Calu3 (cell line): ENCODE data around the gene NNT. TPM values are rescaled to one million over a fixed set of nuclear protein-coding genes. Genes with fewer than 3 reads are reported as not detected.

Experiments
- BruUV-seq: library from RNA; stranded (reverse); fragments of 400-500 nt; replicated peaks from 2 replicates; lab custom pipeline; 2021; lab: Mats Ljungman, UMichigan
- CTCF ChIA-PET: fragments of 300-600 bp; sonication (Branson Sonifier 250); formaldehyde crosslinking; loops from one replicate; lab custom pipeline; 2022; ENCODE audit warnings: antibody characterized with exemption; lab: Charles Lee
- DNase-seq: peaks from one replicate; pipeline ENCODE4 v3.0.0; 2022
- H3K27ac Mint-ChIP-seq: one replicate; pipeline ENCODE4 v1.8.0; 2022; ENCODE audit warnings: mixed read lengths; ENCODE audit not compliant: unreplicated experiment
- H3K27me3 Mint-ChIP-seq: one replicate; pipeline ENCODE4 v1.8.0; 2022; ENCODE audit warnings: mixed read lengths; ENCODE audit not compliant: unreplicated experiment
- H3K36me3 Mint-ChIP-seq: one replicate; pipeline ENCODE4 v1.8.0; 2022; ENCODE audit warnings: mild to moderate bottlenecking, moderate library complexity, mixed read lengths; ENCODE audit not compliant: insufficient read depth, unreplicated experiment
- H3K4me1 Mint-ChIP-seq: one replicate; pipeline ENCODE4 v1.8.0; 2022; ENCODE audit warnings: mild to moderate bottlenecking, low read depth, mixed read lengths; ENCODE audit not compliant: unreplicated experiment
- H3K4me3 Mint-ChIP-seq: one replicate; pipeline ENCODE4 v1.8.0; 2022; ENCODE audit warnings: mild to moderate bottlenecking, low read depth, moderate library complexity, mixed read lengths; ENCODE audit not compliant: unreplicated experiment
- H3K9me3 Mint-ChIP-seq: one replicate; pipeline ENCODE4 v1.8.0; 2022; ENCODE audit warnings: low read depth, mixed read lengths; ENCODE audit not compliant: unreplicated experiment
- intact Hi-C: fragments of 100-400 bp; cut with micrococcal nuclease; formaldehyde crosslinking; loops from one replicate; pipeline ENCODE4 v1.10.0; 2022; ENCODE audit not compliant: unreplicated experiment
- total RNA-seq: library from RNA; stranded (reverse); gene quantifications from 2 replicates; pipeline ENCODE4 v1.2.3, GENCODE V29; 2022
- TF ChIP-seq, protein P1 (sequence below): fragments of 200-600 bp; IDR thresholded peaks from one replicate; pipeline ENCODE4 v1.8.0; 2022; ENCODE audit warnings: antibody characterized with exemption; ENCODE audit not compliant: unreplicated experiment

Gene NNT
- total RNA-seq, 1 experiment from 2014 or later = 72.4 TPM

- peaks cover 9% of the 10 kb centered on the region for H3K4me1 Mint-ChIP-seq
- intact Hi-C loops = no loop called here
- TF ChIP-seq, protein P1, sequence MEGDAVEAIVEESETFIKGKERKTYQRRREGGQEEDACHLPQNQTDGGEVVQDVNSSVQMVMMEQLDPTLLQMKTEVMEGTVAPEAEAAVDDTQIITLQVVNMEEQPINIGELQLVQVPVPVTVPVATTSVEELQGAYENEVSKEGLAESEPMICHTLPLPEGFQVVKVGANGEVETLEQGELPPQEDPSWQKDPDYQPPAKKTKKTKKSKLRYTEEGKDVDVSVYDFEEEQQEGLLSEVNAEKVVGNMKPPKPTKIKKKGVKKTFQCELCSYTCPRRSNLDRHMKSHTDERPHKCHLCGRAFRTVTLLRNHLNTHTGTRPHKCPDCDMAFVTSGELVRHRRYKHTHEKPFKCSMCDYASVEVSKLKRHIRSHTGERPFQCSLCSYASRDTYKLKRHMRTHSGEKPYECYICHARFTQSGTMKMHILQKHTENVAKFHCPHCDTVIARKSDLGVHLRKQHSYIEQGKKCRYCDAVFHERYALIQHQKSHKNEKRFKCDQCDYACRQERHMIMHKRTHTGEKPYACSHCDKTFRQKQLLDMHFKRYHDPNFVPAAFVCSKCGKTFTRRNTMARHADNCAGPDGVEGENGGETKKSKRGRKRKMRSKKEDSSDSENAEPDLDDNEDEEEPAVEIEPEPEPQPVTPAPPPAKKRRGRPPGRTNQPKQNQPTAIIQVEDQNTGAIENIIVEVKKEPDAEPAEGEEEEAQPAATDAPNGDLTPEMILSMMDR = no peak
- no peaks in the 10 kb centered on the region for H3K9me3 Mint-ChIP-seq
- no peaks in the 10 kb centered on the region for H3K36me3 Mint-ChIP-seq
- BruUV-seq = no TSS peak
- no peak overlapping the region for H3K4me3 Mint-ChIP-seq
- no peaks in the 10 kb centered on the region for H3K27me3 Mint-ChIP-seq
- H3K27ac Mint-ChIP-seq = no peak overlapping the region
- CTCF ChIA-PET = no interaction called here
- no peak for DNase-seq
Observed at GRCh38 chr5:43581398-43581797, 21.6 kb upstream of the NNT start.

- TF ChIP-seq, protein P1 = no peak
- no peaks in the 10 kb centered on the region for H3K27me3 Mint-ChIP-seq
- H3K27ac Mint-ChIP-seq = peak overlapping the region; percentile 2
- H3K4me1 Mint-ChIP-seq = peaks cover 9% of the 10 kb centered on the region
- no TSS peak for BruUV-seq
- H3K4me3 Mint-ChIP-seq = no peak overlapping the region
- no peaks in the 10 kb centered on the region for H3K36me3 Mint-ChIP-seq
- H3K9me3 Mint-ChIP-seq = no peaks in the 10 kb centered on the region
- CTCF ChIA-PET = no interaction called here
- no peak for DNase-seq
- intact Hi-C loops = no loop called here
Observed at GRCh38 chr5:43582082-43583005, 20.6 kb upstream of the NNT start.

DNA sequence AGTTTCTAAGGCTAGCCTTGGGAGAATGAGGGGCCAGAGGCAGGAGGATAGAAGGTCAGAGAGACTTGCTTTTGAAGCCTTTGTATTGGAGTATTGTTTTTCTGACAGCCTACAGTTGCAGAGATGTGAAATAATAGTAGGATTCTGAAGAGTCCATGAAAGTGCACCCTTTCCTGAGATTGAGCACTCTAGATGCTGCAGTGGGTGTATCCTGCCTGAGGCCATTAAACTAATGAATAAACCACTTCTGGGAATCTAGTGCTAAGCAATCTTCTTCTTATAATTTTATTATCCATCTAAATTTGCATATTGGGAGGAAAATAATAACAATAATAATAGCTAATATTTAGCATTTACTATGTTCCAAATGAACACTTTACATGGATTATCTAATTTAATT, 19.3 kb upstream of the NNT start:
- H3K9me3 Mint-ChIP-seq = no peaks in the 10 kb centered on the region
- BruUV-seq = no TSS peak
- DNase-seq = no peak
- H3K4me3 Mint-ChIP-seq = no peak overlapping the region
- peaks cover 9% of the 10 kb centered on the region for H3K4me1 Mint-ChIP-seq
- intact Hi-C loops = no loop called here
- CTCF ChIA-PET = no interaction called here
- TF ChIP-seq, protein P1 = no peak
- no peaks in the 10 kb centered on the region for H3K27me3 Mint-ChIP-seq
- H3K27ac Mint-ChIP-seq = no peak overlapping the region
- H3K36me3 Mint-ChIP-seq = no peaks in the 10 kb centered on the region

DNA sequence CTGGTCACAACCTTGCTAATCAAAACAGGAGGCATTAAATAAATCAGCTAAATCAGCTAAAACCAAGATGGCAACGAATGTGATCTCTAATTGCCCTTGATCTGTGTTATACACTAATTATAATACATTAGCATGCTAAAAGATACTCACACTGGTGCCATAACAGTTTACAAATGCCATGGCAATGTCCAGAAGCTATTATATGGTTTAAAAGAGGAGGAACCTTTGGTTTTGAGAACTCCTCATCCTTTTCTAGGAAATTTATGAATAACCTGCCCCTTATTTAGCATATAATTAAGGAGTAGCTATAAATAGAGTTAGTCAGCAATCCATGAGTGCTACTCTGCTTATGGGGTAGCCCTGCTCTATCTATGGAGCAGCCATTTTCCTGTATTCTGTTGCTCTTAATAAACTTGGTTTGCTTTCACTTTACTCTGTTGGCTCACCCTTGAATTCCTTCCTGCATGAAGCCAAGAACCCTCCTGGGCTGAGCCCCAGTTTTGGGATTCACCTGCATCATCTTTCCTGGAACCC, 18.7 kb upstream of the NNT start:
- CTCF ChIA-PET = no interaction called here
- Mint-ChIP-seq H3K27me3 (no peaks in the 10 kb centered on the region), H3K4me3 (no peak overlapping the region), H3K27ac (no peak overlapping the region), H3K36me3 (no peaks in the 10 kb centered on the region), H3K9me3 (no peaks in the 10 kb centered on the region), H3K4me1 (peaks cover 9% of the 10 kb centered on the region)
- DNase-seq = no peak
- BruUV-seq = no TSS peak
- intact Hi-C loops = no loop called here
- TF ChIP-seq, protein P1 = no peak
